ENCODE data around the gene RNGTT. TPM values are rescaled to one million over a fixed set of nuclear protein-coding genes. Genes with fewer than 3 reads are reported as not detected.

Gene RNGTT
- polyA plus RNA-seq, 2 donors, result 3.9 to 5.2 TPM

DNA sequence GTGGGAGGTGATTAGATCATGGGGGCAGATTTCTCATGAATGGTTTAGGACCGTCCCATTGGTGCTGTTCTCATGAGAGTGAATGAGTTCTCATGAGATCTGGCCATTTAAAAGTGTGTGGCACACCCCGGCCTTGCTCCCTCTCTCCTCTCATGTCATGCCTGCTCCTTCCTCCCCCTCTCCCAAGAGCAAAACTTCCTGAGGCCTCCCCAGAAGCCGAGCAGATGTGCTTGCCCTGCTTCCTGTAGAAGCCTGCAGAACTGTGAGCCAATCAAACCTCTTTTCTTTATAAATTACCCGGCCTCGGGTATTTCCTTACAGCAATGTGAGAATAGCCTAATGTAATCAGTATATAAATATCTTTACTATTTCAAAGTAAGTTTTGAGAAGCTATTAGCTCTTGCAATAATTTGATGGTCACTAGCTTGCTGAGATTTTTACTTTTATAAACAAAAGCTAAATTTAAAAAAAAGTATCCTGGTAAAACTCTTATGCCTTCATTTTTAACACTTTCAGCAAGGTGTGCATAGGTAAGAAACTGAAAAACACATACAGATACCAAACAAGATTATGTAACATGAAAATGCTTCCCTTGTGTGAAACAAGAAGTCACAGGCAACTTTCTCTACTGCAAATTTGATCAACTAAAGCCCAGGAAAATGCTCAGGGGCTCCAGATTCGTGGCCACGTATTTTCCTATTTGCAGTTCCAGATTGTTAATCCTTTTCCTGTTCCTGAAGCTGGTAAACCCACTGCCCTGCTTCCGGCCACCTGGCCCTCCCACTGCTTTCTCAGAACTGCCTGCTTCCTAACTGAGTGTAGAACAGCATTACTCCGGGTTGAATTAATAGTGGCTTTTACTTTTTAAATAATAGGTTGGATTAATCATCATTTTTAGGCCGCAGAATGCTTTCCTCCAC, 402.1 kb downstream of the RNGTT start:
- H3K27ac ChIP-seq (ENCODE audit: low read depth in 2 of 2, low read length in 1 of 2), result no peak overlapping the region
- WGBS, 2 donors, result 39 to 44% methylated on average over 10 of the region's 10 CpGs

More for the DNA sequence above, 402.1 kb downstream of the RNGTT start:
- Histone ChIP-seq H3K4me1 (ENCODE audit: control insufficient read depth in 2 of 2, insufficient read depth in 2 of 2, low read length in 1 of 2) (no peaks in the 10 kb centered on the region), H3K27me3 (ENCODE audit: control insufficient read depth in 1 of 2, insufficient read depth in 2 of 2, low read length in 2 of 2) (no peaks in the 10 kb centered on the region), H3K9me3 (ENCODE audit: control insufficient read depth in 2 of 2, insufficient read depth in 1 of 2, low read depth in 1 of 2, low read length in 1 of 2) (no peaks in the 10 kb centered on the region), H3K4me3 (ENCODE audit: low read depth in 1 of 2, low read length in 2 of 2) (no peak overlapping the region), H3K36me3 (ENCODE audit: control insufficient read depth in 2 of 2, insufficient read depth in 2 of 2, low read length in 1 of 2) (no peaks in the 10 kb centered on the region)

Other genes with a start within 250 kb of the RNGTT start
- 10 to 100 TPM; 29.9 to 30.3 TPM for gene PNRC1, start 117.1 kb upstream of the RNGTT start, polyA plus RNA-seq
- gene SRSF12, start 154.5 kb upstream of the RNGTT start, polyA plus RNA-seq, result under 1 TPM; 0.31 to 0.41 TPM
- 1 to 10 TPM; 3.4 to 5.5 TPM for gene PM20D2, start 182.4 kb upstream of the RNGTT start, polyA plus RNA-seq

Data from esophagus (tissue), 2 donors.